ENCODE data around the gene CFLAR. TPM values are rescaled to one million over a fixed set of nuclear protein-coding genes. Genes with fewer than 3 reads are reported as not detected.

Gene CFLAR
- total and polyA plus RNA-seq, 2 of the 13 experiments (the other 11 are each of a cell fraction or from before 2014, with no cell fraction given), result 43.8 to 92.1 TPM

DNA sequence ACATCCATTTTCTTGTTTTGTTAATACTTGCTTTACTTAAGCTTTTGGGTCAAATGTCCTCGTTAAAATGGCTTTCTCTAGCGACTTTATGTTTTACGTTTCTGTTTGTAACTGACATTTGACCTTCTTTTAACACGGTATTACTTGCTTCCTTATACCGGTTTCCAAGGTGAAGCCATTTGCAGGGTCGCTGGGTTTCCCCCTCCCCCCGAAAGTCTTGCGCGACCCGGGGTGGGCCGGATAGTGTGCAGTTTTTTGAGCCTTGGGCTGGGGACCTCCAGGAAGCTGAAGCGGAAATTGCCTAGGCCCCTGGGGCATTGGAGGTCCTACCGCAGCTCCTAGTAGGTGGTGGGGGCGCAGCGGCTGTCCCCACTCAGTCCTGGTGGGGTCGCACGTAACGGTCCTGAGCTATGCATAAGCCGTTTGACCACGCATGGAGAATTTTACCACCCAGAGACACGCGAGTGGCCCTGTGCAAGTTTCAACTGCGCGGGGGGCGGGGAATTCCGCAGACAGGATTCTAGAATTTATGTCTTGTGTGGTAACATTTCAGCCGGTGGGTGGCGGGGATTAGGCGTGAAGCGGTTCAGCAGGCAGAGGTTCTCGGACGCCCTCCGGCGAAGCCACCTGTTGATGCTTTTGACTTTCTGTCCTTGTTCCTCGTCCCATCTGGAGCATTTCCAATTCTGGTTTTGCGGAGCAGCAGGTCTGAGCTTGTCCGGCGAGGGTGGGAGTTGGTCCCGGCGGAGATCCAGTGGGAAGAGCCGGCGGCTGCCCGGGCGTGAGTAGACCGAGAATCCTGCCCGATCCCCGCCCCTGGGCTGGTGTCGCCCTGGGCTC, 2.4 kb downstream of the CFLAR start (continued):
- TF ChIP-seq, protein P1, sequence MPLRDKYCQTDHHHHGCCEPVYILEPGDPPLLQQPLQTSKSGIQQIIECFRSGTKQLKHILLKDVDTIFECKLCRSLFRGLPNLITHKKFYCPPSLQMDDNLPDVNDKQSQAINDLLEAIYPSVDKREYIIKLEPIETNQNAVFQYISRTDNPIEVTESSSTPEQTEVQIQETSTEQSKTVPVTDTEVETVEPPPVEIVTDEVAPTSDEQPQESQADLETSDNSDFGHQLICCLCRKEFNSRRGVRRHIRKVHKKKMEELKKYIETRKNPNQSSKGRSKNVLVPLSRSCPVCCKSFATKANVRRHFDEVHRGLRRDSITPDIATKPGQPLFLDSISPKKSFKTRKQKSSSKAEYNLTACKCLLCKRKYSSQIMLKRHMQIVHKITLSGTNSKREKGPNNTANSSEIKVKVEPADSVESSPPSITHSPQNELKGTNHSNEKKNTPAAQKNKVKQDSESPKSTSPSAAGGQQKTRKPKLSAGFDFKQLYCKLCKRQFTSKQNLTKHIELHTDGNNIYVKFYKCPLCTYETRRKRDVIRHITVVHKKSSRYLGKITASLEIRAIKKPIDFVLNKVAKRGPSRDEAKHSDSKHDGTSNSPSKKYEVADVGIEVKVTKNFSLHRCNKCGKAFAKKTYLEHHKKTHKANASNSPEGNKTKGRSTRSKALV (CRISPR knock-in tag; IDR thresholded peaks at IDR 0.05), result 0 out of 2 replicates have a peak, but pooled peaks have one; percentile 39
- TF ChIP-seq DNMT1 (CRISPR knock-in tag; IDR thresholded peaks at IDR 0.05) (no peak; the same call in 1 of the 2 replicates), SRSF4 (IDR thresholded peaks at IDR 0.05; ENCODE audit: low read depth, low read length, poor library complexity, severe bottlenecking) (no peak), ZNF629 (CRISPR knock-in tag; conservative IDR thresholded peaks at IDR 0.05) (0 out of 2 replicates have a peak, but pooled peaks have one; percentile 36), SMAD9 (CRISPR knock-in tag; IDR thresholded peaks at IDR 0.05) (0 out of 2 replicates have a peak, but pooled peaks have one; percentile 14), RBM22 (optimal IDR thresholded peaks at IDR 0.05; ENCODE audit: low read length) (peak; percentile 90), ETV5 (CRISPR knock-in tag; IDR thresholded peaks at IDR 0.05; ENCODE audit: borderline replicate concordance) (peak; percentile 81), ZNF772 (CRISPR knock-in tag; IDR thresholded peaks at IDR 0.05) (peak; percentile 38; the same call in 1 of the 2 replicates), ATRX (CRISPR knock-in tag; IDR thresholded peaks at IDR 0.05; ENCODE audit: borderline replicate concordance) (no peak), ZKSCAN5 (CRISPR knock-in tag; IDR thresholded peaks at IDR 0.05) (no peak), ZSCAN20 (CRISPR knock-in tag; IDR thresholded peaks at IDR 0.05; ENCODE audit: borderline replicate concordance) (peak; percentile 92), ZC3H4 (CRISPR knock-in tag; IDR thresholded peaks at IDR 0.05; ENCODE audit: borderline replicate concordance) (no peak; the same call in none of the 2 replicates), SP2 (CRISPR knock-in tag; IDR thresholded peaks at IDR 0.05) (no peak), CBX2 (IDR thresholded peaks at IDR 0.05; ENCODE audit: low read depth, low read length) (no peak), CBX2 (CRISPR knock-in tag; IDR thresholded peaks at IDR 0.05; ENCODE audit: low read depth) (no peak), CBX5 (CRISPR knock-in tag; IDR thresholded peaks at IDR 0.05; ENCODE audit: borderline replicate concordance) (peak; percentile 37; the same call in 1 of the 2 replicates), DMAP1 (CRISPR knock-in tag; IDR thresholded peaks at IDR 0.05) (peak; percentile 81), YEATS4 (CRISPR knock-in tag; IDR thresholded peaks at IDR 0.05; ENCODE audit: borderline replicate concordance) (peak; percentile 89), NRL (CRISPR knock-in tag; IDR thresholded peaks at IDR 0.05; ENCODE audit: borderline replicate concordance) (no peak; the same call in 1 of the 2 replicates), ZC3H13 (CRISPR knock-in tag; IDR thresholded peaks at IDR 0.05) (peak; percentile 90)
- TF ChIP-seq, protein P2, sequence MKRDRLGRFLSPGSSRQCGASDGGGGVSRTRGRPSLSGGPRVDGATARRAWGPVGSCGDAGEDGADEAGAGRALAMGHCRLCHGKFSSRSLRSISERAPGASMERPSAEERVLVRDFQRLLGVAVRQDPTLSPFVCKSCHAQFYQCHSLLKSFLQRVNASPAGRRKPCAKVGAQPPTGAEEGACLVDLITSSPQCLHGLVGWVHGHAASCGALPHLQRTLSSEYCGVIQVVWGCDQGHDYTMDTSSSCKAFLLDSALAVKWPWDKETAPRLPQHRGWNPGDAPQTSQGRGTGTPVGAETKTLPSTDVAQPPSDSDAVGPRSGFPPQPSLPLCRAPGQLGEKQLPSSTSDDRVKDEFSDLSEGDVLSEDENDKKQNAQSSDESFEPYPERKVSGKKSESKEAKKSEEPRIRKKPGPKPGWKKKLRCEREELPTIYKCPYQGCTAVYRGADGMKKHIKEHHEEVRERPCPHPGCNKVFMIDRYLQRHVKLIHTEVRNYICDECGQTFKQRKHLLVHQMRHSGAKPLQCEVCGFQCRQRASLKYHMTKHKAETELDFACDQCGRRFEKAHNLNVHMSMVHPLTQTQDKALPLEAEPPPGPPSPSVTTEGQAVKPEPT (CRISPR knock-in tag; IDR thresholded peaks at IDR 0.05; ENCODE audit: low read depth), result peak; percentile 94
- TF ChIP-seq, protein P3, sequence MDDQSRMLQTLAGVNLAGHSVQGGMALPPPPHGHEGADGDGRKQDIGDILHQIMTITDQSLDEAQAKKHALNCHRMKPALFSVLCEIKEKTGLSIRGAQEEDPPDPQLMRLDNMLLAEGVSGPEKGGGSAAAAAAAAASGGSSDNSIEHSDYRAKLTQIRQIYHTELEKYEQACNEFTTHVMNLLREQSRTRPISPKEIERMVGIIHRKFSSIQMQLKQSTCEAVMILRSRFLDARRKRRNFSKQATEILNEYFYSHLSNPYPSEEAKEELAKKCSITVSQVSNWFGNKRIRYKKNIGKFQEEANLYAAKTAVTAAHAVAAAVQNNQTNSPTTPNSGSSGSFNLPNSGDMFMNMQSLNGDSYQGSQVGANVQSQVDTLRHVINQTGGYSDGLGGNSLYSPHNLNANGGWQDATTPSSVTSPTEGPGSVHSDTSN (CRISPR knock-in tag; IDR thresholded peaks at IDR 0.05; ENCODE audit: borderline replicate concordance), result no peak
- TF ChIP-seq, protein P4, sequence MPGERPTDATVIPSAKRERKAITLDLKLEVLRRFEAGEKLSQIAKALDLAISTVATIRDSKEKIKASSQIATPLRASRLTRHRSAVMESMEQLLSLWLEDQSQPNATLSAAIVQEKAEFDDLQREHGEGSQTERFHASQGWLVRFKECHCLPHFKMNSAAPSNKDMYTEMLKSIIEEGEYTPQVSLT (CRISPR knock-in tag; IDR thresholded peaks at IDR 0.05; ENCODE audit: borderline replicate concordance, low read depth), result no peak
